GM19099 (cell line): ENCODE measurements around the gene HTR1A.

Source experiments
- POLR2A ChIP-seq: IDR thresholded peaks from 3 replicates; pipeline ENCODE4 v1.6.1; 2011; ENCODE audit warnings: low read depth; ENCODE audit not compliant: insufficient read length; ENCODE audit errors: extremely low read depth

Gene HTR1A

DNA sequence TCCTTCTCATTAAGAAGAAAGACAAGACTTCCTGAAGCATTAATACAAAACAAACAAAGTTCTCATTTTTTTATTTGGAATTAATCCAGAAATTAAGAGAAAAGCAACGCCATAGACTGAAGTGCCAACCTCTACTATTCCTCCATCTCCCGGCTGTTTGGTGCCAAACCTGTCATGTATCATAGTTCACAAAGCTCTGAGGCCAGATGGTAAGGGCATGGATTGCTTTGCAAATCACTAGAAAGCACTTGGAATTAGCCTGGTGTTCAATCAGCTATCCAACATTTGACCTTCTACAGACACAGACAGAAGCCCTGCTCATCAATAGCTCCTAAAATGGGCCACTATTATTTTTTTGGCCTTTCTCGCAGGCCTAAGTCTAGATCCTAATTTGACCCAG, 33.8 kb downstream of the HTR1A start:
- TF ChIP-seq POLR2A = no peak

DNA sequence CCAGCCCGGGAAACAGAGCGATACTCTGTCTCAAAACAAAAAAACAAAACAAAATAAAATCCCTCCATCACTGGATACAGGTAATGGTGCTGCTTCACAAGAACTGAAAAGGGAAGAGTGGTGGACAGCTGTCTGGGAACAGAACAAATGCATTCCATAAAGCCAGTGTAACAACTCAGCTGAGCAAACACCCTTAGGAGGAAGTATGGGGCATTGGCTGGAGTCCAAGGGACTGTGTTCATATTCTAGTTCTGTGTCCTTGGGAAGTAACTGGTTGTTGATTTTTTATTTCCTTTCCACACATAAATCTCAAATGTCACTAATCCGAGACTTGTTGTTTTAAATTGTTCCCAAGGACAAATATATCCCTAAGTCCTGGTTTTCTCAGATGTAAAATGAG, 38.3 kb downstream of the HTR1A start:
- no peak for TF ChIP-seq POLR2A

DNA sequence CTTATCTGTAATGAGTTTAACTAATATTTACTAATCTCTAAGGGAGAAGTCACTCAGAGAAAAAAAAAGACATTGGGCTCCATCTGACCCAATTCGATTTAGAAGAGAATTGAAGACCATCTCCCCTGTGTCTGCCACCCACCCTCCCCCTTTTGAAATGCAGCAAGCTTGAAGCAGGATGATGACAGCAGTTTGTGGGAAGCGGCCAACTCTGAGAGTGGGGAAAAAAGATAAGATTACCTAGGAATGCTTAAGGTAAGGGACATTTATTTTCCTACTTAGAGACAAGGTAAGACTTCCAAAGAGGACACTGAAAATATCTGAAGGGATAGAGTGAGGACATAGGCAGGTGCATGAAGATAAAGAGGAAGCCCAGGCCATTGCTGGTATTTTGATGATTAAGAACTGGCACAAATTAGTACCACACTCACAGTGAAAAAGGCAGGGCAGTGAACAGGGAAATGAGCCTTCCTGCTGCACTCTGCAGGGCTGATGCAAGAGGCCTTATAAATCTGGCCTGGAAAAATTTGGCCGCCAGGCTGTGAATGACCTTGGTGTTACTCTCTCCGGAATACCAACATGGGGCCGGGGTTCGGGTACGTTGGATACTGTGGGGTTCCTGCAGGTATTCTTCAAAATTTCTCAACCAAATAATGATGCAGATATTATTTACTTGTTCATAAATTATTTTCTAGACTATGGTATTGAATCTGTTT, 42.3 kb downstream of the HTR1A start:
- TF ChIP-seq POLR2A = no peak

DNA sequence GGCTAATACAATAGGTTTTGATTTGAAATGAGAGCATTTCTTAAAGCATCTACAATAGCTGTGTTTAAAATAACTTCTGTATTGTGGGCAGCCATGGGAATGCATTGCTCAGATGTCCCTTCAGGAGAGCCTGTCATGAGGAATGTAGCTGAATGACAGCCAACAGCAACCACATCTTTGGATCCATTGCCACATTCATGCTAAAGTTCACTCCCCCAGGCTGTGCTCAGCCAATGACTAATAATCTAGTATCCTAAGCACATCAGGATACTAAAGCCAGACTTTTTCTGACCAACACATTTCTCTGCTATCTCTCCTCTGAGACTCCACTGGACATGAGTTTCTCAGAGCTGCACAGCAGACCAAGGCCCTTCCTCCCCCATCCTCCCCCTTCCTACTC, 45.5 kb downstream of the HTR1A start:
- no peak for TF ChIP-seq POLR2A

DNA sequence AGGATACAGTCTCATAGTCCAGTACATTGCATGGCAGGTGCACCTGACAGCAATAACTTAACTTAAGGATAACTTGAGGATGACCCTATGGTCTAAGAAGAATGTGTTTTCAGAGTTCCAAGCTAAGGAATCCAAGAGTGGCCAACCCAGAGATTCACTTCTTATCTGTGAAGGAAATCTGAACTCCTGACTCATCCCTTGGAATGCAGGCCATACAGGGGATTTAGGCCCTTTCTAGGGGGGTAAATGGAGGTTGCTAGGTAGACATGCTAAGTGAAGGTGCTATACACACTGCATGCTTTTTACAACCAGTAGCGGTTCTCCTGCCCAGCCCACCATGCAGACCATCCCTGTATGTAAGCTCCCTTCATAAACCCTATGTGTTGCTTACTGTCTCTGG, 50.4 kb downstream of the HTR1A start:
- no peak for TF ChIP-seq POLR2A
